ENCODE measurements around the gene ABCA2.

The ABCA2 gene

DNA sequence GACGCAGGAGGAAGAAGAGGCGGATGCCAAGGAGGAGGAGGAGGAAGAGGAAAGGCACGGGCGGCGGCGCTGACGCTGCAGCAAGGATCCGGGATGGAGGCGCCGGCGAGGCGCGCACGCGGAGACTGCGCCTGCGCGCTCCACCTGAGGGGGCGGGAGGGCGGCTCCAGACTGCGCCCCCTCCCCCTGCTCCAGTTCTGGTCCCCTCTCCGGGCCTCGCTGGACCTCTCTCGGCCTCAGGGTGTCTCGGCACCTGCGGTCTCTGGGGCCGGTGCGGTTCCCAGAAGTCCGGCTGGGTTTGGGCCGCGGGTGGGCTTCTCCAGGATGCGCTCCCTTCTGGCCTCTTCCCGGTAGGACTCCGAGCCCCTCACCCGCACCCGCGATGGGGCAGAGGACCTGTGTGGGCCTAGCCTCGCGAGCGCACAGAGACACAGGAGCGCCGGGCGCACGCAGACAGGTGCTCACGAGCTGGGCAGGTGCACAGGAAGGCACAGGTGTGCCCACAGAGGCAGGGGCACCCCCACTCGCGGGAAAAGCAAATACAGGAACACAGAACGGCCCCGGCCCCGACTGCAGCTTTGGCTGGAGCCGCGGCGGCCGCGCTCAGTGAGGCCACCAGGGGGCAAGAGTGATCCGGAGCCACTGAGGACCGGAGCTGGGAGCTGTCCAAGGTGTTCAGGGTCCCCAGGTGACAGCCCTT is 18.2 kb upstream of the ABCA2 start, which contains the start of gene NPDC1:
Gene NPDC1, minus strand, starts transcription at position 90 of the 700 bp plus-strand sequence. CDS start 188 bp downstream, outside the sequence.
- Histone ChIP-seq H3K4me3 (peak within 1 kb of the TSS; percentile 88), H3K36me3 (no peaks in the 10 kb centered on the region), H3K27ac (peak within 1 kb of the TSS; percentile 71), H3K4me1 (peaks cover 43% of the 10 kb centered on the region), H3K9me3 (no peaks in the 10 kb centered on the region), H3K4me2 (peak within 1 kb of the TSS; percentile 99), H3K9ac (peak within 1 kb of the TSS; percentile 80), H3K27me3 (peaks cover 64% of the 10 kb centered on the region), H4K20me1 (peaks cover 81% of the 10 kb centered on the region)
- TF ChIP-seq Cebpa-rat (IDR thresholded peaks at IDR 0.05) = no peak

DNA sequence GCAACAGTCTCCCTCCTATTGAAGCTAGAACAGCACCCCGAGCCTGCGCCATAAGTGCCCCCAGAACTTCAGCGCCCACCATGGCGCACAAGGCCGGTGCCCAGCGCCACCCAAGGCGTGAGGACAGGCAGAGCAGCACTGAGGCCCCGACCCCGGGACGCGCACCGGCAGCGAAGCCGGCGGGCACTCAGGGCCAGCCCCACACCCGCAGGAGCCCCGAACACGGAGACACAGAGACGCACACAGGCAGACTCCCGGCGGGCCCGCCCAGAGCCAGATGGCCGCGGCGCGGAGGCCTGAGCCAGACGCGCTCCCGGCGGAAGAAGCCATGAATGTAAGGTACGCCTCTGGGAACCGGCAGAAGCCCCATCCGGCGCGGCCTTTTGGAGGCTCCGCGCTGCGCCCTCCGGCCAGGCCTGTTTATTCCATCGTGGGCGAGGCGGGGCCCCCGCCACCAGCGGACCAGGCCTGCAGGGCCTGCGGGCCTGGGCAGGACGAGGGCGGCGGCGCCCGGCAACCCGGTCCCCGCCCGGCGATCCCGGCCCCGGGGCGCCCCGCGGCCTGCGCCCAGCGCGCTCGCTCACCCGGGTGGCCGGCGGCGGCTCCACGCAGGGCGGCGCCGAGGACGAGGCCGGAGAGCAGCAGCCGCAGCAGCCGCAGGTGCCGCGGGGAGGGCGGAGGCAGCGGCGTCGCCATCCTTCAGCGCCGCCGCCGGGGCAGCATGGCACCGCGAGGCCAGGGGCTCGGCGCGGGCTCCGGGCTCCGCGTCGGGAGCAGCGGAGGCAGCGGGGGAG is 17.5 kb upstream of the ABCA2 start:
- Histone ChIP-seq H4K20me1 (peaks cover 81% of the 10 kb centered on the region), H3K4me2 (peak overlapping the region; percentile 99), H3K27me3 (peaks cover 57% of the 10 kb centered on the region), H3K4me1 (peaks cover 50% of the 10 kb centered on the region), H3K27ac (peak overlapping the region; percentile 71), H3K4me3 (peak overlapping the region; percentile 88), H3K9ac (peak overlapping the region; percentile 80), H3K36me3 (peaks cover 5% of the 10 kb centered on the region), H3K9me3 (no peaks in the 10 kb centered on the region)
- no peak for TF ChIP-seq Cebpa-rat (IDR thresholded peaks at IDR 0.05)

DNA sequence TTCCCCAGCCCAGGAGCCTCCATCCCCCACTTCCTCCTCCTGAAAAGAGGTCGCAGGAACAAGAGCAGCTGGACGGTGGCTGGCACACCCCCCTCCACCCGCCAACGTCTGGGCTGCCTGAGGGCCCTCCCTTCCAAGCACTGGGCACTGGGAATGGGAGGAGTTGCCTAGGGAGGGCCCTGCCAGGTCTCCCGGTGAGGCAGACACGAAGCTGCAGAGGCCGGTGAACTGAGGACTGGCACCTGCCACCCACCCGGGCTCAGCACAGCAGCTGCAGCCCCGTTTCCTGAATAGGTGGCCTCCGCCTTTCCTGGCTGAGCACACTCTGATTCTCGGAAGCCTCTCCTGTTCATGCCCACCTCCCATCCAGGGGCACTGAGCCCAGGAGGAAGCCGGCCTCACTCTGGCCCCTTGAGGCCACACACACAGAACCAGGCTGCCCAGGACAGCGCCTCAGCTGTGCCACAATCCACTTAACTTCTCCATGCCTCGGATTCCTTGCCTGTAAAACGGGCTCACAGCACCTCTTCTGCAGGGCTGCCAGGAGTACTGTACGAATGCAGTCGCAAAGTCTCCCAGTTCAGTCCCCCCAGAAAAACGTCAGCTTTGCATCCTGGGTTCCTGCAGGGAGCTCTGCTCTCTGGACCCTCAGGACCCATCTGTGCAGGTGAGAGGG is 16.6 kb upstream of the ABCA2 start:
- H3K4me2 ChIP-seq = peak overlapping the region; percentile 99
- peaks cover 53% of the 10 kb centered on the region for H3K4me1 ChIP-seq
- H3K9ac ChIP-seq = peak overlapping the region; percentile 80
- H3K9me3 ChIP-seq = no peaks in the 10 kb centered on the region
- H3K27ac ChIP-seq = peak overlapping the region; percentile 71
- H4K20me1 ChIP-seq = peaks cover 74% of the 10 kb centered on the region
- H3K4me3 ChIP-seq = peak overlapping the region; percentile 88
- H3K36me3 ChIP-seq = peaks cover 12% of the 10 kb centered on the region
- peaks cover 48% of the 10 kb centered on the region for H3K27me3 ChIP-seq
- TF ChIP-seq Cebpa-rat (IDR thresholded peaks at IDR 0.05) = no peak

- peaks cover 18% of the 10 kb centered on the region for H3K36me3 ChIP-seq
- H3K4me2 ChIP-seq = peak overlapping the region; percentile 99
- peak overlapping the region; percentile 71 for H3K27ac ChIP-seq
- H3K4me1 ChIP-seq = peaks cover 59% of the 10 kb centered on the region
- H3K9ac ChIP-seq = peak overlapping the region; percentile 80
- H3K4me3 ChIP-seq = peak overlapping the region; percentile 88
- peaks cover 42% of the 10 kb centered on the region for H3K27me3 ChIP-seq
- TF ChIP-seq Cebpa-rat (IDR thresholded peaks at IDR 0.05) = no peak
- no peaks in the 10 kb centered on the region for H3K9me3 ChIP-seq
- H4K20me1 ChIP-seq = peaks cover 68% of the 10 kb centered on the region
These were observed 16.0 kb upstream of the ABCA2 start for GRCh38 chr9:137044037-137044436.

- no peak for TF ChIP-seq Cebpa-rat (IDR thresholded peaks at IDR 0.05)
- H3K4me2 ChIP-seq = peak overlapping the region; percentile 99
- H3K36me3 ChIP-seq = peaks cover 28% of the 10 kb centered on the region
- H3K4me3 ChIP-seq = peak overlapping the region; percentile 88; the same call in 1 of the 2 replicates
- peaks cover 67% of the 10 kb centered on the region for H4K20me1 ChIP-seq
- peak overlapping the region; percentile 80; the same call in 1 of the 2 replicates for H3K9ac ChIP-seq
- H3K4me1 ChIP-seq = peaks cover 64% of the 10 kb centered on the region
- no peaks in the 10 kb centered on the region for H3K9me3 ChIP-seq
- H3K27me3 ChIP-seq = peaks cover 34% of the 10 kb centered on the region
- H3K27ac ChIP-seq = no peak overlapping the region; the same call in 1 of the 2 replicates
These were observed 15.0 kb upstream of the ABCA2 start for GRCh38 chr9:137042751-137043727.

GRCh38 chr9:137041124-137041523 is 13.1 kb upstream of the ABCA2 start:
- H3K9ac ChIP-seq = peak overlapping the region; percentile 64
- H3K4me2 ChIP-seq = peak overlapping the region; percentile 99
- H3K36me3 ChIP-seq = peaks cover 43% of the 10 kb centered on the region
- H3K4me3 ChIP-seq = peak overlapping the region; percentile 31; the same call in 1 of the 2 replicates
- H3K9me3 ChIP-seq = no peaks in the 10 kb centered on the region
- peaks cover 66% of the 10 kb centered on the region for H3K4me1 ChIP-seq
- peaks cover 54% of the 10 kb centered on the region for H4K20me1 ChIP-seq
- H3K27ac ChIP-seq = peak overlapping the region; percentile 71
- no peak for TF ChIP-seq Cebpa-rat (IDR thresholded peaks at IDR 0.05)
- H3K27me3 ChIP-seq = peaks cover 16% of the 10 kb centered on the region; the same call in 1 of the 2 replicates

- H3K9ac ChIP-seq = peak overlapping the region; percentile 64; the same call in 1 of the 2 replicates
- H3K27ac ChIP-seq = peak overlapping the region; percentile 71
- H3K9me3 ChIP-seq = no peaks in the 10 kb centered on the region
- H3K4me3 ChIP-seq = no peak overlapping the region
- peaks cover 43% of the 10 kb centered on the region for H3K36me3 ChIP-seq
- H3K4me1 ChIP-seq = peaks cover 72% of the 10 kb centered on the region
- peak overlapping the region; percentile 99 for H3K4me2 ChIP-seq
- no peak for TF ChIP-seq Cebpa-rat (IDR thresholded peaks at IDR 0.05)
- peaks cover 53% of the 10 kb centered on the region for H4K20me1 ChIP-seq
- H3K27me3 ChIP-seq = peaks cover 12% of the 10 kb centered on the region; the same call in 1 of the 2 replicates
These were observed 12.5 kb upstream of the ABCA2 start for GRCh38 chr9:137040568-137040967.

- H3K27me3 ChIP-seq = peaks cover 4% of the 10 kb centered on the region; the same call in 1 of the 2 replicates
- H3K9ac ChIP-seq = no peak overlapping the region
- peaks cover 43% of the 10 kb centered on the region for H3K36me3 ChIP-seq
- H4K20me1 ChIP-seq = peaks cover 45% of the 10 kb centered on the region
- H3K9me3 ChIP-seq = no peaks in the 10 kb centered on the region
- no peak for TF ChIP-seq Cebpa-rat (IDR thresholded peaks at IDR 0.05)
- H3K4me2 ChIP-seq = no peak overlapping the region
- H3K27ac ChIP-seq = no peak overlapping the region
- no peak overlapping the region for H3K4me3 ChIP-seq
- H3K4me1 ChIP-seq = peaks cover 72% of the 10 kb centered on the region
These were observed 11.8 kb upstream of the ABCA2 start for GRCh38 chr9:137039611-137040366.
